Neuronal stem cell (in vitro differentiated cells): ENCODE results near the gene PROKR2.

Experiments used
- DNase-seq: peaks from one replicate; pipeline ENCODE4 v3.0.0-alpha.2; 2013; ENCODE audit warnings: low spot score
- H2AFZ ChIP-seq: one replicate; pipeline ENCODE4 v1.6.1; 2013; ENCODE audit warnings: mild to moderate bottlenecking, low read length, inconsistent platforms
- H2AK5ac ChIP-seq: 2 replicates; pipeline ENCODE4 v1.6.1; 2013; ENCODE audit warnings: low read depth, mild to moderate bottlenecking, inconsistent platforms, low read length, moderate library complexity, mixed read lengths
- H2BK120ac ChIP-seq: 2 replicates; pipeline ENCODE4 v1.6.1; 2013; ENCODE audit warnings: low read depth, mild to moderate bottlenecking, inconsistent platforms, low read length, moderate library complexity, mixed read lengths
- H2BK12ac ChIP-seq: one replicate; pipeline ENCODE4 v1.6.1; 2013; ENCODE audit warnings: low read length, inconsistent platforms
- H2BK15ac ChIP-seq: 2 replicates; pipeline ENCODE4 v1.6.1; 2013; ENCODE audit warnings: mild to moderate bottlenecking, low read length, inconsistent platforms, mixed read lengths
- H2BK5ac ChIP-seq: one replicate; pipeline ENCODE4 v1.6.1; 2013; ENCODE audit warnings: inconsistent platforms, mild to moderate bottlenecking, low read length, moderate library complexity
- H3K14ac ChIP-seq: one replicate; pipeline ENCODE4 v1.6.1; 2013; ENCODE audit warnings: low read length, inconsistent platforms
- H3K18ac ChIP-seq: 2 replicates; pipeline ENCODE4 v1.6.1; 2013; ENCODE audit warnings: low read length, inconsistent platforms
- H3K23ac ChIP-seq: 2 replicates; pipeline ENCODE4 v1.6.1; 2013; ENCODE audit warnings: low read depth, mild to moderate bottlenecking, mixed read lengths, low read length, inconsistent platforms; ENCODE audit not compliant: poor library complexity
- H3K27ac ChIP-seq: replicated peaks from 3 replicates; pipeline ENCODE4 v1.5.1; 2013; ENCODE audit warnings: low read length, inconsistent platforms
- H3K27me3 ChIP-seq, 3 experiments: 2 replicates each; pipeline ENCODE4 v1.6.1; 2013; ENCODE audit warnings: low read length in 3 of 3, mild to moderate bottlenecking in 2 of 3, inconsistent platforms in 1 of 3, low read depth in 1 of 3, mixed read lengths in 1 of 3, moderate library complexity in 1 of 3; ENCODE audit not compliant: control insufficient read depth in 3 of 3, insufficient read depth in 3 of 3
- H3K36me3 ChIP-seq, 2 donors: replicated peaks in 1 of 2; 2 replicates each; pipeline ENCODE4 v1.6.1; 2013; ENCODE audit warnings: low read length in 2 of 2; ENCODE audit not compliant: control insufficient read depth in 2 of 2, insufficient read depth in 2 of 2
- H3K4ac ChIP-seq: 2 replicates; pipeline ENCODE4 v1.6.1; 2013; ENCODE audit warnings: inconsistent platforms, mild to moderate bottlenecking, low read length, moderate library complexity
- H3K4me1 ChIP-seq, 2 donors: 1 replicate in 1 of 2; 2 replicates in 1 of 2; pipeline ENCODE4 v1.6.1; 2013; ENCODE audit warnings: low read length in 2 of 2, low read depth in 1 of 2; ENCODE audit not compliant: control insufficient read depth in 2 of 2, insufficient read depth in 1 of 2
- H3K4me2 ChIP-seq: one replicate; pipeline ENCODE4 v1.6.1; 2013; ENCODE audit warnings: mild to moderate bottlenecking, low read length, inconsistent platforms; ENCODE audit not compliant: insufficient read depth, poor library complexity, severe bottlenecking
- H3K4me3 ChIP-seq, 2 donors: 2 replicates each; pipeline ENCODE4 v1.5.1; 2013; ENCODE audit warnings: low read length in 2 of 2, mild to moderate bottlenecking in 2 of 2, inconsistent platforms in 1 of 2, moderate library complexity in 1 of 2
- H3K79me1 ChIP-seq: one replicate; pipeline ENCODE4 v1.6.1; 2013; ENCODE audit warnings: low read depth, mild to moderate bottlenecking, inconsistent platforms, low read length, moderate library complexity
- H3K9ac ChIP-seq: one replicate; pipeline ENCODE4 v1.6.1; 2013; ENCODE audit warnings: mild to moderate bottlenecking, low read depth, low read length, inconsistent platforms; ENCODE audit not compliant: poor library complexity
- H3K9me3 ChIP-seq, 2 donors: replicated peaks in 1 of 2; 2 replicates each; pipeline versions ENCODE3 to v1.6.1; 2013; ENCODE audit warnings: low read length in 2 of 2, mild to moderate bottlenecking in 2 of 2, inconsistent platforms in 1 of 2, low read depth in 1 of 2, mixed read lengths in 1 of 2, moderate library complexity in 1 of 2; ENCODE audit not compliant: control insufficient read depth in 2 of 2, insufficient read depth in 1 of 2
- H4K8ac ChIP-seq: one replicate; pipeline ENCODE4 v1.6.1; 2013; ENCODE audit warnings: low read depth, mild to moderate bottlenecking, inconsistent platforms, low read length, moderate library complexity
- H4K91ac ChIP-seq: one replicate; pipeline ENCODE4 v1.6.1; 2013; ENCODE audit warnings: low read length, low read depth, mild to moderate bottlenecking, inconsistent platforms; ENCODE audit not compliant: poor library complexity
- WGBS, 2 donors: extraction: QIAGEN DNeasy Blood & Tissue Kit; methylation state at CpG; one replicate each; pipeline ENCODE4 v1.1.7; 2013; ENCODE audit warnings: missing lambda C conversion rate in 2 of 2, mixed read lengths in 1 of 2; ENCODE audit not compliant: insufficient read length in 2 of 2, insufficient replicate concordance in 1 of 2; ENCODE audit errors: extremely low coverage in 2 of 2; 5-methylcytosine and 5-hydroxymethylcytosine counted together

The PROKR2 gene

DNA sequence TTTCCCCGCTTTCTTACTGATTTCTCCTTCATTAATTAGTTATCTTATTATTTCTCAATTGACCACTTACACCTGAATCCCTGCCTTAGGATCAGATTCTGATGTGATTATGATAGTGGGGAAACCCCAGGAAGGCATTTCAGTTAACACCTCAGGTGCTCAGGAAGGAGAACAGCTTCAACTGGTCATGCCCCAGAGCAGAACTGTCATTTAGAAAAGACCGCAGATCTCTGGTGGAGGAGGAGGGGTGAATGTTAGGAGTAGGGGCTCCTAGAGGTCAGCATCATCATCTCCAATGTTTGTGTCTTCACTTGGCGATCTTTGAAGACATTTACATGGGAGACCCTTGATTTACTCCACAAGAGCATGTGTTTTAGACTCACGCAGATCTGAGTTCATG lies 44.5 kb downstream of the PROKR2 start:
- no peak overlapping the region for H2AFZ ChIP-seq
- no peaks in the 10 kb centered on the region for H3K79me1 ChIP-seq
- H3K4me3 ChIP-seq = no peak overlapping the region
- H3K9me3 ChIP-seq = no peaks in the 10 kb centered on the region
- no peak overlapping the region for H4K91ac ChIP-seq
- WGBS, 2 donors = no CpG with 5 or more reads among the region's 4 CpGs
- H2BK120ac ChIP-seq = no peak overlapping the region
- no peak overlapping the region for H3K18ac ChIP-seq
- H2BK12ac ChIP-seq = no peak overlapping the region
- peaks cover 0 to 7% of the 10 kb centered on the region in 2 donors for H3K4me1 ChIP-seq
- no peak overlapping the region for H3K4ac ChIP-seq
- no peak overlapping the region for H3K14ac ChIP-seq
- no peak for DNase-seq
- no peaks in the 10 kb centered on the region for H3K36me3 ChIP-seq
- no peak overlapping the region for H3K27ac ChIP-seq
- no peak overlapping the region for H4K8ac ChIP-seq
- no peak overlapping the region for H2BK15ac ChIP-seq
- H3K27me3 ChIP-seq = peaks cover 0 to 23% (median 0%) of the 10 kb centered on the region in 3 experiments
- H2BK5ac ChIP-seq = no peak overlapping the region
- H3K23ac ChIP-seq = no peak overlapping the region
- H2AK5ac ChIP-seq = no peak overlapping the region
- H3K9ac ChIP-seq = no peak overlapping the region
- H3K4me2 ChIP-seq = no peak overlapping the region

DNA sequence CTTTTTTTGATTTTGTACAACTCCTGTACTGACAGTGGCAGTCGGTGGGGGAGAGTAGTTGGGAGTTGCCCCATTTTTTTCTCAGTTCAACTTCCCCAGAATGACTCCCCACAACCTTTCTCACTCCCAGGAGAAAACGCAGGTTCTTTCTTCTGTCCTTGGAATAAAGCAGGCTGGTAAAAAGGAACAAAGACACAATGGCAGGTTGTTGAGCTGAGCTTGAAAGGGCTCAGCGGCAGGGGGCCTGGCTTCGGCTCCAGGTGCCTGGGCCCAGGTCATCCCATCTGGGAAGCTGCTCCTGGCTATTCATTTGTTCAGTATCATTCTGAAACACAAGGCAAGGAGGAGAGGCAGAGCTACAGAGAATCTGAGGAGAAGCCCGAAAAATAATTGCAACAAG lies 46.2 kb downstream of the PROKR2 start:
- Histone ChIP-seq H3K4me2 (no peak overlapping the region), H2BK15ac (no peak overlapping the region), H2AFZ (no peak overlapping the region), H3K27me3 (peaks cover 0 to 32% (median 0%) of the 10 kb centered on the region in 3 experiments), H3K36me3 (no peaks in the 10 kb centered on the region), H3K14ac (no peak overlapping the region), H2BK12ac (no peak overlapping the region), H3K9ac (no peak overlapping the region), H2BK120ac (no peak overlapping the region), H3K79me1 (no peaks in the 10 kb centered on the region), H3K18ac (no peak overlapping the region), H3K27ac (no peak overlapping the region), H4K8ac (no peak overlapping the region), H3K9me3 (no peaks in the 10 kb centered on the region), H4K91ac (no peak overlapping the region), H3K23ac (no peak overlapping the region), H3K4me3 (no peak overlapping the region), H3K4me1 (peaks cover 0 to 7% of the 10 kb centered on the region in 2 donors), H2AK5ac (no peak overlapping the region), H2BK5ac (no peak overlapping the region), H3K4ac (no peak overlapping the region)
- DNase-seq = peak; percentile 15
- no CpG with 5 or more reads among the region's 5 CpGs for WGBS, 2 donors

DNA sequence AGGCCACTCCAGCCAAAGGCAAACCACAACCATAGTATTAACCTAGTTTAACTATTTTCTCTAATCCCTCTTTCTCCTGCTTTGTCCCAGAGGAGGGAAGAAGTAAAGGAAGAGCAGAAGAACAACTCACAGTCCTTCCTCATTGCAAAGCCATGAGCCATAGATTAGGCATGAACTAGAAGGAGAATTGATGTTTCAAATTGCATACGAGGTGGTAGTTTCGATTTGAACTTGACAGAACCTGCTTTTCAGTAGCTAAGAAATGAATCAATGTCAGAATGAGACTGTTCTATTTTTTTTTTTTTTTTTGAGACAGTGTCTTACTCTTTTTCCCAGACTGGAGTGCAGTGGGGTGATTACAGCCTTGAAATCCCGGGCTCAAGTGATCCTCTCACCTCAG lies 48.3 kb downstream of the PROKR2 start:
- Histone ChIP-seq H2BK5ac (no peak overlapping the region), H3K36me3 (no peaks in the 10 kb centered on the region), H3K4ac (no peak overlapping the region), H3K4me2 (no peak overlapping the region), H3K9me3 (no peaks in the 10 kb centered on the region), H3K18ac (no peak overlapping the region), H3K14ac (no peak overlapping the region), H2BK120ac (no peak overlapping the region), H3K4me1 (peaks cover 0 to 7% of the 10 kb centered on the region in 2 donors), H3K4me3 (no peak overlapping the region), H3K9ac (no peak overlapping the region), H3K27ac (no peak overlapping the region), H4K8ac (no peak overlapping the region), H2BK15ac (no peak overlapping the region), H3K27me3 (peaks cover 0 to 39% (median 0%) of the 10 kb centered on the region in 3 experiments), H4K91ac (no peak overlapping the region), H3K23ac (no peak overlapping the region), H2AK5ac (no peak overlapping the region), H3K79me1 (no peaks in the 10 kb centered on the region), H2AFZ (no peak overlapping the region), H2BK12ac (no peak overlapping the region)
- WGBS, 2 donors = no CpG with 5 or more reads among the region's 3 CpGs
- no peak for DNase-seq

DNA sequence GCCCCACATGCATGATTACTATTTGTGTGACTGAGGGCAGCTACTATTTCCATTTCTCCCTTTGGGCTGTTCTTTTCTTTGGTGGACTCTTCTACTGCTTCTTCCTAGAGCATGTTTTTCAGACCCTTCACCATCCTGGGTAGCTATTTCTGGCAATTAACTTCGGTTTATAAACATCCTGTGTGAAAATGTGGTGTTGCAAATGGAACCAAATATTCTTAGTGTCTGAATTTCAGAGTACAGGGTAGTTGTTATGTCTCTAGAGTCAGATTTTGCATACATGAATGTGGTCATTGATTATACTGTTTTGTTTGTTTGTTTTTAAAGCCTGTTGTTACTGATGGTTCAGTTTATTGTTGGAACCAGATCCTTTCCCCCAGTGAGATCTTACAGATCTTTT lies 49.7 kb downstream of the PROKR2 start:
- Histone ChIP-seq H2BK120ac (no peak overlapping the region), H3K79me1 (no peaks in the 10 kb centered on the region), H3K4me1 (peaks cover 0 to 7% of the 10 kb centered on the region in 2 donors), H3K14ac (no peak overlapping the region), H3K4me2 (no peak overlapping the region), H3K23ac (no peak overlapping the region), H2BK12ac (no peak overlapping the region), H3K27me3 (peaks cover 0 to 38% (median 0%) of the 10 kb centered on the region in 3 experiments), H2AK5ac (no peak overlapping the region), H3K18ac (no peak overlapping the region), H3K36me3 (no peaks in the 10 kb centered on the region), H3K4ac (no peak overlapping the region), H2BK15ac (no peak overlapping the region), H2AFZ (no peak overlapping the region), H3K9ac (no peak overlapping the region), H3K4me3 (no peak overlapping the region), H2BK5ac (no peak overlapping the region), H3K9me3 (no peaks in the 10 kb centered on the region), H3K27ac (no peak overlapping the region), H4K8ac (no peak overlapping the region), H4K91ac (no peak overlapping the region)
- WGBS, 2 donors = no CpG with 5 or more reads among the region's 1 CpG
- DNase-seq = no peak
